CD14-positive monocyte (primary cell): ENCODE results near the gene FBXO7. TPM values are rescaled to one million over a fixed set of nuclear protein-coding genes. Genes with fewer than 3 reads are reported as not detected.
"Not testable (repeated sequence)": the region's sequence is repeated elsewhere in the genome, so short reads cannot be mapped to it uniquely, and the experiment has no call there.

ENCODE experiments used
- DNase-seq, 3 donors: peaks; one replicate each; pipeline ENCODE4 v3.0.0-alpha.2; 2011 to 2022
- H2AFZ ChIP-seq: 2 replicates; pipeline ENCODE4 v1.6.0; 2012; ENCODE audit warnings: mild to moderate bottlenecking, low read depth, low read length, inconsistent platforms; ENCODE audit not compliant: insufficient read depth, poor library complexity, severe bottlenecking
- H3K27ac ChIP-seq, 2 donors: 1 replicate in 1 of 2; 2 replicates in 1 of 2; pipeline ENCODE4 v1.5.1; 2012 to 2013; ENCODE audit warnings: low read length in 2 of 2, control low read depth in 1 of 2, inconsistent platforms in 1 of 2, low read depth in 1 of 2, mild to moderate bottlenecking in 1 of 2
- H3K27me3 ChIP-seq, 2 donors: one replicate each; pipeline versions ENCODE4 v1.6.0 to v1.6.1; 2011 to 2013; ENCODE audit warnings: low read length in 2 of 2; ENCODE audit not compliant: control insufficient read depth in 2 of 2, insufficient read depth in 2 of 2
- H3K36me3 ChIP-seq, 2 donors: replicated peaks in 1 of 2; 1 replicate in 1 of 2; 2 replicates in 1 of 2; pipeline versions ENCODE4 v1.5.1 to v1.6.1; 2012 to 2013; ENCODE audit warnings: low read length in 2 of 2, control low read depth in 1 of 2, inconsistent platforms in 1 of 2, mild to moderate bottlenecking in 1 of 2; ENCODE audit not compliant: insufficient read depth in 2 of 2, control insufficient read depth in 1 of 2
- H3K4me1 ChIP-seq, 2 donors: 1 replicate in 1 of 2; 2 replicates in 1 of 2; pipeline versions ENCODE4 v1.5.1 to v1.6.1; 2012 to 2013; ENCODE audit warnings: low read length in 2 of 2, control low read depth in 1 of 2, inconsistent platforms in 1 of 2, mild to moderate bottlenecking in 1 of 2, moderate library complexity in 1 of 2; ENCODE audit not compliant: insufficient read depth in 2 of 2, control insufficient read depth in 1 of 2
- H3K4me2 ChIP-seq: replicated peaks from 2 replicates; pipeline ENCODE3; 2012; ENCODE audit warnings: low read length, moderate library complexity, mild to moderate bottlenecking; ENCODE audit not compliant: poor library complexity, severe bottlenecking; ENCODE audit errors: extremely low read depth
- H3K4me3 ChIP-seq, 3 experiments: fragments of 200-600 bp in 1 of 3; sonication (generic) in 1 of 3; replicated peaks in 1 of 3; 1 replicate in 2 of 3; 2 replicates in 1 of 3; pipeline ENCODE4 v1.5.1; 2011 to 2013; ENCODE audit warnings: low read length in 3 of 3, mild to moderate bottlenecking in 3 of 3, control low read depth in 2 of 3, low read depth in 2 of 3, inconsistent platforms in 1 of 3, moderate library complexity in 1 of 3
- H3K79me2 ChIP-seq: 2 replicates; pipeline ENCODE4 v1.6.0; 2012; ENCODE audit warnings: mild to moderate bottlenecking, control low read depth, inconsistent platforms, low read length, moderate library complexity; ENCODE audit not compliant: insufficient read depth
- H3K9ac ChIP-seq: 2 replicates; pipeline ENCODE4 v1.6.0; 2017; ENCODE audit warnings: low read length, mild to moderate bottlenecking; ENCODE audit not compliant: insufficient read depth, poor library complexity, severe bottlenecking
- H3K9me3 ChIP-seq, 2 donors: replicated peaks in 1 of 2; 1 replicate in 1 of 2; 2 replicates in 1 of 2; pipeline versions ENCODE4 v1.5.1 to v1.6.1; 2012 to 2013; ENCODE audit warnings: low read length in 2 of 2, control low read depth in 1 of 2; ENCODE audit not compliant: control insufficient read depth in 1 of 2, insufficient read depth in 1 of 2
- H4K20me1 ChIP-seq: 2 replicates; pipeline ENCODE4 v1.6.0; 2012; ENCODE audit warnings: mild to moderate bottlenecking, low read length, control low read depth, moderate library complexity; ENCODE audit not compliant: insufficient read depth
- H3K27ac Mint-ChIP-seq, 7 donors: one replicate each; pipeline ENCODE4 v1.8.0; 2020; ENCODE audit warnings: mild to moderate bottlenecking in 7 of 7, mixed read lengths in 7 of 7, moderate library complexity in 6 of 7, inconsistent platforms in 2 of 7
- H3K27me3 Mint-ChIP-seq, 3 donors: one replicate each; pipeline ENCODE4 v1.8.0; 2021 to 2022; ENCODE audit warnings: low read depth in 3 of 3, mild to moderate bottlenecking in 3 of 3, mixed read lengths in 3 of 3, moderate library complexity in 3 of 3, inconsistent platforms in 1 of 3
- H3K36me3 Mint-ChIP-seq, 2 donors: one replicate each; pipeline ENCODE4 v1.8.0; 2020; ENCODE audit warnings: mixed read lengths in 2 of 2, inconsistent platforms in 1 of 2, mild to moderate bottlenecking in 1 of 2
- H3K4me1 Mint-ChIP-seq: one replicate; pipeline ENCODE4 v1.8.0; 2020; ENCODE audit warnings: mild to moderate bottlenecking, mixed read lengths
- H3K4me3 Mint-ChIP-seq, 2 donors: one replicate each; pipeline ENCODE4 v1.8.0; 2020; ENCODE audit warnings: mild to moderate bottlenecking in 2 of 2, mixed read lengths in 2 of 2, moderate library complexity in 1 of 2
- H3K9me3 Mint-ChIP-seq, 7 donors: one replicate each; pipeline ENCODE4 v1.8.0; 2020 to 2022; ENCODE audit warnings: mixed read lengths in 7 of 7, mild to moderate bottlenecking in 6 of 7, moderate library complexity in 6 of 7, inconsistent platforms in 2 of 7
- WGBS: methylation state at CpG from one replicate; pipeline ENCODE4 v1.1.5; 2013; ENCODE audit warnings: missing lambda C conversion rate; ENCODE audit not compliant: insufficient coverage; 5-methylcytosine and 5-hydroxymethylcytosine counted together
- intact Hi-C, 2 donors: fragments of 100-400 bp; cut with micrococcal nuclease; formaldehyde crosslinking; loops; one replicate each; pipeline versions ENCODE4 v1.15.0 to v1.15.1; 2023
- polyA plus RNA-seq, 3 donors: library from polyadenylated mRNA; depleted of rRNA in 1 of 3; unstranded in 2 of 3; stranded (reverse) in 1 of 3; fragments of 300-500 nt in 2 of 3; fragments of >200 nt in 1 of 3; fragmentation: Illumina TruSeq in 2 of 3; gene quantifications; 1 replicate in 2 of 3; 2 replicates in 1 of 3; pipeline ENCODE4 v1.2.3, GENCODE V29; 2012 to 2021
- TF ChIP-seq, protein P1 (sequence below): fragments of 200-600 bp; IDR thresholded peaks from one replicate; pipeline ENCODE4 v1.8.0; 2022; ENCODE audit warnings: antibody characterized with exemption, mild to moderate bottlenecking

The FBXO7 gene
- polyA plus RNA-seq, 3 donors: 56.7 to 116 (median 103) TPM

DNA sequence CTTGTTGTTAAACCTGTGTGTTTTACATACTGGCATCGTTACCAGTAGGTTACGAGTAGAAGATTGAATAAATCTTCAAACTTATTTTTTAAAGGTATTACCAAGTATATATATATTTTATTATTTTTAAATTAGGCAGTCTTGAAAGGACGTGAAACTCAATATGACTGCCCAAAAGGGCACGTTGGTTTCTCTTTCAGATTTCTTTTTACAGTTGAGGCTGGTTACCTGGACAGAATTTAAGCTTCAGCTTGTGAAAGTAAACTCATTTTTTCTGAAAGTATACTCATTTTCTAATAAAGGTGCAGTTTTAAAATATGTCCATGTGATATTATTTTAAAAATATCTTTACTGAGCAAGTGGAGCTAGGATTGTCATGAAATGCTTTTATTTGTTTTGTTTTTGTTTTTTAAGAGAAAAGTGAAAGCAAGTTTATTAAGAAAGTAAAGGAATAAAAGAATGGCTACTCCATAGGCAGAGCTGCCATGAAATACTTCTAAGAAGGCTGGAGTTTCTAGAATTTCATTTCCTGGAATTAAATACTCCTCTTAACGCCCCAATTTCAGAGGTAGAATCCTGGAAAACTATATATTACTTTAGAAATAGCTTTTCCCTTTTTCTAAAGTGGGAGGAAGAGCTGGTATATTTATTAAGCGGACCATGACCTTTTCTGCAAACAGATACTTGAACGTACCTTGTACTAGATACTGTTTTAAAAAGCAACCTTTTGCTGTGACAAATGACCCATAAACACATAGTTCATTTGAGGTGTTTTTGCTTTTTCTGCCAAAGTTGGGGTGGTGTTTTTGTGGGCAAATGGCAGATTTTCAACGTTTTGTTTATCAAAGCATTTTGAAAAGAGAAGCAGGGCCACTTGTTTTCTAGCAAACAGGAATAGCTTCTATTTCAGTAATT is 1.9 kb downstream of the FBXO7 start:
- no peaks in the 10 kb centered on the region for H3K9me3 Mint-ChIP-seq
- peaks cover 21 to 41% of the 10 kb centered on the region in 2 donors for H3K4me1 ChIP-seq
- peaks cover 34% of the 10 kb centered on the region for H3K4me1 Mint-ChIP-seq
- H3K27me3 ChIP-seq: no peaks in the 10 kb centered on the region
- H3K4me2 ChIP-seq: peak overlapping the region; percentile 78
- H3K27ac Mint-ChIP-seq: peak overlapping the region in 1 of 7 donors; percentile 87
- intact Hi-C loops: loop anchor here (10.0 kb wide), 2 partner anchors 62 to 1502 kb away; partner anchors contain the start of gene RTCB (in 1 of the 2)
- no peaks in the 10 kb centered on the region for H3K27me3 Mint-ChIP-seq
- H3K36me3 ChIP-seq: peaks cover 5 to 26% of the 10 kb centered on the region in 2 donors
- peak overlapping the region; percentile 98 for H3K9ac ChIP-seq
- no peaks in the 10 kb centered on the region for H3K9me3 ChIP-seq
- no CpG with 5 or more reads among the region's 8 CpGs for whole genome bisulfite sequencing
- peaks cover 53% of the 10 kb centered on the region for H4K20me1 ChIP-seq
- peak overlapping the region; percentile 92 for H2AFZ ChIP-seq
- peaks cover 11 to 19% of the 10 kb centered on the region in 2 donors for H3K36me3 Mint-ChIP-seq
- peak overlapping the region; percentile 93 to 97 for H3K4me3 Mint-ChIP-seq
- H3K27ac ChIP-seq: peak overlapping the region in 1 of 2 donors; percentile 95
- peaks cover 80% of the 10 kb centered on the region for H3K79me2 ChIP-seq
- no peak for DNase-seq
- H3K4me3 ChIP-seq: peak overlapping the region; percentile 56 to 94 (median 81)
- TF ChIP-seq, protein P1, sequence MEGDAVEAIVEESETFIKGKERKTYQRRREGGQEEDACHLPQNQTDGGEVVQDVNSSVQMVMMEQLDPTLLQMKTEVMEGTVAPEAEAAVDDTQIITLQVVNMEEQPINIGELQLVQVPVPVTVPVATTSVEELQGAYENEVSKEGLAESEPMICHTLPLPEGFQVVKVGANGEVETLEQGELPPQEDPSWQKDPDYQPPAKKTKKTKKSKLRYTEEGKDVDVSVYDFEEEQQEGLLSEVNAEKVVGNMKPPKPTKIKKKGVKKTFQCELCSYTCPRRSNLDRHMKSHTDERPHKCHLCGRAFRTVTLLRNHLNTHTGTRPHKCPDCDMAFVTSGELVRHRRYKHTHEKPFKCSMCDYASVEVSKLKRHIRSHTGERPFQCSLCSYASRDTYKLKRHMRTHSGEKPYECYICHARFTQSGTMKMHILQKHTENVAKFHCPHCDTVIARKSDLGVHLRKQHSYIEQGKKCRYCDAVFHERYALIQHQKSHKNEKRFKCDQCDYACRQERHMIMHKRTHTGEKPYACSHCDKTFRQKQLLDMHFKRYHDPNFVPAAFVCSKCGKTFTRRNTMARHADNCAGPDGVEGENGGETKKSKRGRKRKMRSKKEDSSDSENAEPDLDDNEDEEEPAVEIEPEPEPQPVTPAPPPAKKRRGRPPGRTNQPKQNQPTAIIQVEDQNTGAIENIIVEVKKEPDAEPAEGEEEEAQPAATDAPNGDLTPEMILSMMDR: no peak

DNA sequence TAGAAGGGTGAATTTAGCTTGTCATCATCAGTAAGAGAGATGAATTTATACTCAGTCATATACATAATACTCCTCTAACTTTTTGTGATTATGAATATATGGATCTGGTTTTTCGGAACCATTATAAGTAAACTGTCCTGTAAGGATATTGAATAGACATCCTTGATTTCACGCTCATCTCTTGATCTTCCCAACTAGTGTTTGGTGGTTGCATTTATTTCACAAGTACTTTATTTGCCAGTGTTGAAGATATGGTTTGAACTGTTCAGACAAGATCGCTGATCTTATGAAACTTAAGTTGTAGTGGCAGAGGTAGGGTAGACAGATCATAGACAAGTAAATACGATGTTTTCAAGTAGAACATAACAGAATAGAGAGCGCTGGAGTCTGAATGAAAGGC is 3.0 kb downstream of the FBXO7 start:
- Histone ChIP-seq H3K27ac (no peak overlapping the region), H3K36me3 (peaks cover 5 to 33% of the 10 kb centered on the region in 2 donors), H4K20me1 (peaks cover 63% of the 10 kb centered on the region), H3K9ac (no peak overlapping the region), H3K4me1 (peaks cover 21 to 36% of the 10 kb centered on the region in 2 donors), H2AFZ (no peak overlapping the region), H3K9me3 (no peaks in the 10 kb centered on the region), H3K4me2 (no peak overlapping the region), H3K4me3 (no peak overlapping the region), H3K79me2 (peaks cover 91% of the 10 kb centered on the region), H3K27me3 (no peaks in the 10 kb centered on the region)
- no peak overlapping the region for H3K27ac Mint-ChIP-seq
- 100% methylated on average over 3 of the region's 5 CpGs for WGBS
- TF ChIP-seq, protein P1: no peak
- no peaks in the 10 kb centered on the region for H3K27me3 Mint-ChIP-seq
- no peaks in the 10 kb centered on the region for H3K9me3 Mint-ChIP-seq
- peaks cover 13 to 21% of the 10 kb centered on the region in 2 donors for H3K36me3 Mint-ChIP-seq
- H3K4me1 Mint-ChIP-seq: peaks cover 28% of the 10 kb centered on the region
- H3K4me3 Mint-ChIP-seq: no peak overlapping the region
- no peak for DNase-seq
- intact Hi-C loops: loop anchor here (10.0 kb wide), 2 partner anchors 63 to 1503 kb away; partner anchors contain the start of gene RTCB (in 1 of the 2)

DNA sequence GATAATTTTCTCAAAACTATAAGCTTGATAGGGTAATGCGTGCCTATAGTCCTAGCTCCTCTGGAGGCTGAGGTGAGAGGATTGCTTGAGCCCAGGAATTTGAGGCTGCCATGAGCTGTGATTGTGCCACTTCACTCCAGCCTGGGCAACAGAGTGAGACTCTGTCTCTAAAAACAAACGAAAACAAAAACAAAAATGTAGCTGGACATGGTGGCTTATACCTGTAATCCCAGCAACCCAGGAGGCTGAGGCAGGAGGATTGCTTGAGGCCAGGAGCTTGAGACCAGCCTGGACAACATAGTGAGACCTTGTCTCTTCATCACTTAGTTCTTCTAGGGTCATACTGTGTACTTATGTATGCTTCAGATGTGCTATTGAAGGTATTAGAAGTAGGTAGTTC is 3.9 kb downstream of the FBXO7 start:
- not testable (repeated sequence) for H3K4me3 Mint-ChIP-seq, H3K9ac ChIP-seq, H3K27me3 ChIP-seq, H3K4me3 ChIP-seq, H3K27me3 Mint-ChIP-seq, H3K4me2 ChIP-seq, H2AFZ ChIP-seq, H3K9me3 Mint-ChIP-seq, H3K9me3 ChIP-seq, DNase-seq, H3K27ac Mint-ChIP-seq
- WGBS: 100% methylated on average over 1 of the region's 2 CpGs
- H3K27ac ChIP-seq: peak overlapping the region in 1 of 2 donors; percentile 35
- H3K4me1 Mint-ChIP-seq: peaks cover 25% of the 10 kb centered on the region
- peaks cover 20 to 32% of the 10 kb centered on the region in 2 donors for H3K4me1 ChIP-seq
- peaks cover 13 to 21% of the 10 kb centered on the region in 2 donors for H3K36me3 Mint-ChIP-seq
- H4K20me1 ChIP-seq: peaks cover 73% of the 10 kb centered on the region
- intact Hi-C loops: loop anchor here (10.0 kb wide), 2 partner anchors 64 to 1504 kb away; partner anchors contain the start of gene RTCB (in 1 of the 2)
- H3K79me2 ChIP-seq: peaks cover 100% of the 10 kb centered on the region
- H3K36me3 ChIP-seq: peaks cover 7 to 43% of the 10 kb centered on the region in 2 donors
